CD8-positive, alpha-beta memory T cell (primary cell): Measurements from ENCODE around the gene PTPRS. TPM values are rescaled to one million over a fixed set of nuclear protein-coding genes. Genes with fewer than 3 reads are reported as not detected.

Experiments
- CTCF ChIA-PET: fragments of 350-600 bp; sonication (Branson Sonifier 250); formaldehyde crosslinking; loops from one replicate; lab custom pipeline; 2021; ENCODE audit warnings: antibody characterized with exemption; lab: Charles Lee
- POLR2A ChIA-PET: fragments of 350-600 bp; sonication (Branson Sonifier 250); formaldehyde crosslinking; loops from one replicate; lab custom pipeline; 2021; ENCODE audit warnings: antibody characterized with exemption; lab: Charles Lee
- DNase-seq, 5 donors: peaks; one replicate each; pipeline versions ENCODE4 v3.0.0 to v3.0.0-alpha.2; 2020 to 2022; ENCODE audit warnings: mixed read lengths in 1 of 5
- H3K27ac ChIP-seq: one replicate; pipeline ENCODE4 v1.7.0; 2013; ENCODE audit warnings: low read depth, mild to moderate bottlenecking, low read length, moderate library complexity
- H3K27me3 ChIP-seq: 2 replicates; pipeline ENCODE4 v1.7.0; 2013; ENCODE audit warnings: low read length, mild to moderate bottlenecking; ENCODE audit not compliant: insufficient read depth, poor library complexity, severe bottlenecking
- H3K36me3 ChIP-seq: 2 replicates; pipeline ENCODE4 v1.7.0; 2013; ENCODE audit warnings: mild to moderate bottlenecking, low read length, moderate library complexity; ENCODE audit not compliant: insufficient read depth
- H3K4me1 ChIP-seq: 2 replicates; pipeline ENCODE4 v1.7.0; 2013; ENCODE audit warnings: mild to moderate bottlenecking, low read length, moderate library complexity; ENCODE audit not compliant: insufficient read depth
- H3K4me3 ChIP-seq: 2 replicates; pipeline ENCODE4 v1.7.0; 2013; ENCODE audit warnings: mild to moderate bottlenecking, low read length
- H3K9me3 ChIP-seq: 2 replicates; pipeline ENCODE4 v1.7.0; 2013; ENCODE audit warnings: mild to moderate bottlenecking, low read length
- H3K27ac Mint-ChIP-seq, 8 donors: one replicate each; pipeline ENCODE4 v1.8.0; 2020 to 2021; ENCODE audit warnings: mixed read lengths in 8 of 8, mild to moderate bottlenecking in 6 of 8, inconsistent platforms in 3 of 8, moderate library complexity in 3 of 8
- H3K27me3 Mint-ChIP-seq, 2 donors: one replicate each; pipeline ENCODE4 v1.8.0; 2020 to 2021; ENCODE audit warnings: mixed read lengths in 2 of 2, mild to moderate bottlenecking in 1 of 2, moderate library complexity in 1 of 2
- H3K36me3 Mint-ChIP-seq, 3 donors: one replicate each; pipeline ENCODE4 v1.8.0; 2020 to 2021; ENCODE audit warnings: mixed read lengths in 3 of 3, inconsistent platforms in 1 of 3, mild to moderate bottlenecking in 1 of 3
- H3K4me1 Mint-ChIP-seq, 3 donors: one replicate each; pipeline ENCODE4 v1.8.0; 2020 to 2021; ENCODE audit warnings: mixed read lengths in 3 of 3, inconsistent platforms in 1 of 3, mild to moderate bottlenecking in 1 of 3
- H3K4me3 Mint-ChIP-seq, 7 donors: one replicate each; pipeline ENCODE4 v1.8.0; 2020 to 2021; ENCODE audit warnings: mixed read lengths in 7 of 7, mild to moderate bottlenecking in 6 of 7, moderate library complexity in 4 of 7, inconsistent platforms in 2 of 7
- H3K9me3 Mint-ChIP-seq, 5 donors: one replicate each; pipeline ENCODE4 v1.8.0; 2020 to 2022; ENCODE audit warnings: mixed read lengths in 5 of 5, mild to moderate bottlenecking in 3 of 5, moderate library complexity in 2 of 5, inconsistent platforms in 1 of 5
- polyA plus RNA-seq: library from polyadenylated mRNA; unstranded; fragments of 300-500 nt; fragmentation: Illumina TruSeq; gene quantifications from one replicate; pipeline ENCODE4 v1.2.3, GENCODE V29; 2021
- total RNA-seq, 2 experiments: library from RNA; stranded (reverse); gene quantifications; one replicate each; pipeline ENCODE4 v1.2.3, GENCODE V29; 2021

The PTPRS gene
- total and polyA plus RNA-seq, 3 experiments from 2014 or later = 0.22 to 0.31 (median 0.30) TPM

- Mint-ChIP-seq H3K9me3 (peaks cover 0 to 2% (median 0%) of the 10 kb centered on the region in 5 donors), H3K27me3 (peaks cover 43 to 49% of the 10 kb centered on the region in 2 donors), H3K27ac (peak overlapping the region in 1 of 8 donors; percentile 47), H3K4me1 (no peaks in the 10 kb centered on the region), H3K4me3 (no peak overlapping the region), H3K36me3 (no peaks in the 10 kb centered on the region)
- Histone ChIP-seq H3K4me3 (no peak overlapping the region), H3K4me1 (no peaks in the 10 kb centered on the region), H3K27ac (no peak overlapping the region), H3K27me3 (peaks cover 5% of the 10 kb centered on the region), H3K36me3 (no peaks in the 10 kb centered on the region), H3K9me3 (no peaks in the 10 kb centered on the region)
- no peak for DNase-seq
- CTCF ChIA-PET = no interaction called here
- POLR2A ChIA-PET = no interaction called here
Observed at GRCh38 chr19:5360003-5360780, 19.6 kb upstream of the PTPRS start.

DNA sequence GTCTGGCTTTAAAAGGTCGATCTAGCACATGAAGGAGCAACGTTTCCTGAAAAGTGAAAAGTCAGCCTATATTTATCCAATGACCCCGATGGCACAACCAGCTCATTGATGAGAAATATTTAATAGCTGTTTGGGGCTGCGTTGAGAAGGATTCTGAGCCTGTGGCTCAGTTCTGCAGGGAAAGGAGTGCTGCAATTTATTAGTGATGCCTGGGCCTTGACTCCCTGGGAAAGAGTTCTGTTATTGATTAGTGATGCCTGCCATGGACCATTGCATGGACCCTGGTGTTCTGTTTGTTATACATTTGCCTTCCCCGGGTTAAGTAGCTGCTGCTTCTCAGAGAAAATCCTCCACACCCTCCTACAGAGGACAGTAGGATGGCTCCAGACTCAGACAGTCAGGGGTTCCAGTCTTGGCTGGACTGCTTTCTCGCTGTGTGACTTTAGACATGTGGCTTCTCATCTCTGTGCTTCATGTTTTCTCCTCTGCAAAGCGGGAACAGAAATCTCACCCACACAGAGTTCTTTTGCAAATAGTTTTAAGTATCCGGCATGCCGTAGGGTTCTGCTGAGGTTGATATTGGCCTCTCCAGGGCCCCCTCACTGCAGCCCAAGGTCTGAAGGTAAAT, 17.7 kb upstream of the PTPRS start:
- Mint-ChIP-seq H3K9me3 (peaks cover 0 to 2% (median 0%) of the 10 kb centered on the region in 5 donors), H3K27ac (no peak overlapping the region), H3K27me3 (peaks cover 39 to 59% of the 10 kb centered on the region in 2 donors), H3K36me3 (no peaks in the 10 kb centered on the region), H3K4me3 (no peak overlapping the region), H3K4me1 (no peaks in the 10 kb centered on the region)
- ChIA-PET CTCF (no interaction called here), POLR2A (no interaction called here)
- Histone ChIP-seq H3K4me1 (no peaks in the 10 kb centered on the region), H3K36me3 (no peaks in the 10 kb centered on the region), H3K9me3 (no peaks in the 10 kb centered on the region), H3K4me3 (no peak overlapping the region), H3K27me3 (peaks cover 5% of the 10 kb centered on the region), H3K27ac (no peak overlapping the region)
- no peak for DNase-seq

- DNase-seq = no peak
- Mint-ChIP-seq H3K36me3 (no peaks in the 10 kb centered on the region), H3K4me1 (no peaks in the 10 kb centered on the region), H3K27me3 (peaks cover 39 to 59% of the 10 kb centered on the region in 2 donors), H3K9me3 (peaks cover 0 to 2% (median 0%) of the 10 kb centered on the region in 5 donors), H3K27ac (no peak overlapping the region), H3K4me3 (no peak overlapping the region)
- H3K27me3 ChIP-seq = peaks cover 5% of the 10 kb centered on the region
- no peaks in the 10 kb centered on the region for H3K9me3 ChIP-seq
- H3K4me3 ChIP-seq = no peak overlapping the region
- ChIA-PET POLR2A (no interaction called here), CTCF (no interaction called here)
- H3K4me1 ChIP-seq = no peaks in the 10 kb centered on the region
- H3K27ac ChIP-seq = no peak overlapping the region
- H3K36me3 ChIP-seq = no peaks in the 10 kb centered on the region
Observed at GRCh38 chr19:5357584-5357983, 17.0 kb upstream of the PTPRS start.

- H3K4me1 ChIP-seq = no peaks in the 10 kb centered on the region
- no peak for DNase-seq
- H3K27ac Mint-ChIP-seq = no peak overlapping the region
- H3K36me3 ChIP-seq = no peaks in the 10 kb centered on the region
- H3K27ac ChIP-seq = no peak overlapping the region
- ChIA-PET POLR2A (no interaction called here), CTCF (no interaction called here)
- no peaks in the 10 kb centered on the region for H3K9me3 ChIP-seq
- H3K27me3 ChIP-seq = peaks cover 7% of the 10 kb centered on the region
- H3K36me3 Mint-ChIP-seq = no peaks in the 10 kb centered on the region
- no peaks in the 10 kb centered on the region for H3K4me1 Mint-ChIP-seq
- peaks cover 0 to 2% (median 0%) of the 10 kb centered on the region in 5 donors for H3K9me3 Mint-ChIP-seq
- H3K4me3 ChIP-seq = no peak overlapping the region
- H3K27me3 Mint-ChIP-seq = peaks cover 40 to 55% of the 10 kb centered on the region in 2 donors
- H3K4me3 Mint-ChIP-seq = no peak overlapping the region
Observed at GRCh38 chr19:5356918-5357317, 16.3 kb upstream of the PTPRS start.

- POLR2A ChIA-PET = no interaction called here
- Histone ChIP-seq H3K36me3 (no peaks in the 10 kb centered on the region), H3K4me3 (no peak overlapping the region), H3K9me3 (no peaks in the 10 kb centered on the region), H3K4me1 (no peaks in the 10 kb centered on the region), H3K27me3 (peaks cover 9% of the 10 kb centered on the region), H3K27ac (no peak overlapping the region)
- Mint-ChIP-seq H3K4me1 (no peaks in the 10 kb centered on the region), H3K9me3 (peaks cover 0 to 2% (median 0%) of the 10 kb centered on the region in 5 donors), H3K36me3 (no peaks in the 10 kb centered on the region), H3K27ac (peak overlapping the region in 1 of 8 donors; percentile 48), H3K27me3 (peaks cover 42 to 57% of the 10 kb centered on the region in 2 donors), H3K4me3 (no peak overlapping the region)
- DNase-seq = no peak
- CTCF ChIA-PET = no interaction called here
Observed at GRCh38 chr19:5356428-5356827, 15.8 kb upstream of the PTPRS start.

DNA sequence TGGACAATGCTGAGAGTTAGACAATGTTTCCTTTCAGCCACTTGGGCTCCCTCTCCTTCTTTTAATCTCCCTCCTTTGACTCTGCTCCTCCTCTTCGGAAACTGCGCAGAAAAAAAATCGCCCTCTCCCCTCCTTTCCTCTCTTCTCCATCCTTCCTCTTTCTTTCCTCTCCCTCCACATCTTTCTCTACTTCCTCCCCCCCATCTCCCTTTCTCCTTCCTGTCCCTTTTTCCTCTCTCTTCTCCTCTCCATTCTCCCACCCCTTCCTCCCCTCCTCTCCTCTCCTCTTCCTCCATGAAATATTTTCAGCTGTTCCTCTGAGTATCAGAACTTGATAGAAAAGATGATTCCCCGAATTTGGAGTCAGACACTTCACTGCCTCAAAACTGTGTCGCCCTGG, 15.1 kb upstream of the PTPRS start:
- Mint-ChIP-seq H3K27me3 (peaks cover 46 to 61% of the 10 kb centered on the region in 2 donors), H3K9me3 (peaks cover 0 to 2% (median 0%) of the 10 kb centered on the region in 5 donors), H3K4me3 (no peak overlapping the region), H3K36me3 (no peaks in the 10 kb centered on the region), H3K27ac (no peak overlapping the region), H3K4me1 (no peaks in the 10 kb centered on the region)
- peaks cover 9% of the 10 kb centered on the region for H3K27me3 ChIP-seq
- POLR2A ChIA-PET = no interaction called here
- CTCF ChIA-PET = no interaction called here
- no peaks in the 10 kb centered on the region for H3K4me1 ChIP-seq
- no peak overlapping the region for H3K27ac ChIP-seq
- no peak overlapping the region for H3K4me3 ChIP-seq
- no peaks in the 10 kb centered on the region for H3K36me3 ChIP-seq
- no peaks in the 10 kb centered on the region for H3K9me3 ChIP-seq
- DNase-seq = no peak

DNA sequence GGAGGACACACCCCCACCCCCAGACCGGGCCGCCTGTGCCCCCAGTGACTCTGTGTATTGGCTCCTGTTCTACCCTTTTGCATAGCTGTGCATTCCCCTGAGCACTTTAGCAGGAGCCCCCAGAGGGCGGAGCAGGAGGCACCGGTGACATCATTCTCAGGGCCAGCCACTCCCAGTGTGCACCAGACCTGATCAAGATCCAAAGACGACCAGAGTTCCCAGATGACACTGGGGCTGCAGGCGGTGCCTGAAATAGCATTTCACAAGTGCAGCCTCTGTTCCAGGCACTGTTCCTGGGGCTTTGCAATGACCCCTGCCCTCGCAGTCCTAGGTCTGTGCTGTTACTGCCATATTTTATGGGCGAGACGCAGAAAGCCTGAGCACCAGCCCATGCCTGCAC, 14.5 kb upstream of the PTPRS start:
- no peak overlapping the region for H3K27ac ChIP-seq
- H3K4me1 ChIP-seq = no peaks in the 10 kb centered on the region
- ChIA-PET POLR2A (no interaction called here), CTCF (no interaction called here)
- no peaks in the 10 kb centered on the region for H3K4me1 Mint-ChIP-seq
- no peak overlapping the region for H3K4me3 ChIP-seq
- H3K36me3 ChIP-seq = no peaks in the 10 kb centered on the region
- peaks cover 0 to 2% (median 0%) of the 10 kb centered on the region in 5 donors for H3K9me3 Mint-ChIP-seq
- H3K27me3 Mint-ChIP-seq = peaks cover 42 to 57% of the 10 kb centered on the region in 2 donors
- no peak for DNase-seq
- no peaks in the 10 kb centered on the region for H3K9me3 ChIP-seq
- no peak overlapping the region for H3K27ac Mint-ChIP-seq
- H3K36me3 Mint-ChIP-seq = no peaks in the 10 kb centered on the region
- peaks cover 9% of the 10 kb centered on the region for H3K27me3 ChIP-seq
- H3K4me3 Mint-ChIP-seq = no peak overlapping the region

- peaks cover 40 to 57% of the 10 kb centered on the region in 2 donors for H3K27me3 Mint-ChIP-seq
- no peak for DNase-seq
- POLR2A ChIA-PET = no interaction called here
Observed at GRCh38 chr19:5354403-5354802, 13.8 kb upstream of the PTPRS start.

More at GRCh38 chr19:5354403-5354802, 13.8 kb upstream of the PTPRS start:
- Mint-ChIP-seq H3K9me3 (peaks cover 0 to 2% (median 0%) of the 10 kb centered on the region in 5 donors), H3K4me1 (no peaks in the 10 kb centered on the region), H3K36me3 (no peaks in the 10 kb centered on the region), H3K4me3 (no peak overlapping the region), H3K27ac (no peak overlapping the region)
- Histone ChIP-seq H3K36me3 (no peaks in the 10 kb centered on the region), H3K27me3 (peaks cover 9% of the 10 kb centered on the region), H3K27ac (no peak overlapping the region), H3K4me3 (no peak overlapping the region), H3K4me1 (no peaks in the 10 kb centered on the region), H3K9me3 (no peaks in the 10 kb centered on the region)
- CTCF ChIA-PET = no interaction called here
